ENCODE data around the gene COA8.

Gene COA8

DNA sequence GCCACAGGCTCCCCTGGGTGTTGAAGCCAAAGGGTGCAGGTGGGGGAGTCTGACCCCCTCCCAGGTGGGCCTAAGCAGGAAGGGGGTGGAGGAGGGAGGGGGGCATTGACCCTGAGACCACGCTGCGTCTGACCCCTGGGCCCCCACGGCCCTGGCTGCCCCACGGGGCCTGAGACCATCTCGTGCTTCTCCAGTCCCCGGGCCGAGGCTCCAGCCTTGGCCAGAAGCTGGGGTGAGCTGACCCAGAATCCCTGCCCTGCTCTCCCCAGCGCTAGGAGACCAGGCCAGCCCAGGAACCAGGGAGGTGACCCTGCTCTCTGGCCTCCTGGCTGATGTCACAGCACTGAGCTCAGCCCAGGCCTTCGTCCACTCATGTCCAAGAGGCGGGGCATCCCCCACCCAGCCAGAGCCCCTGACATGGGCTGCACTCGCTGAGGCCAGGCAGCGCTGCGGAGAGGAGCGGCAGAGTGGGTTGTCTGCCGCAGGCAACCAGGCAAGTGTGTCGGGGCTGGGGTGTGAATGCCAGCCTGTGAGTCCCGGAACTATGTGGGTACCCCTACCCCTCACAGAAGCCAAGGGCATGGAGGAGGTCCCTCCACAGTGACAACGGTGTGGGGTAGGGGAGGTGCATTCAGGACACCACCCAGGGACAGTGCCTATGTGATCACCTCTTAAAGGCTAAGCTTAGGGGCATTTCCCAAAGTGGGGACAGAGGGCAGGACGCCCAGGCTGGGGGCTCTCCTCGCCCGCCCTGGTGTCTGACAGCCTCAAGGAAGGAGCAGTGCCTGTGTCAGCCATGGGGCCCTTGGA is 27.5 kb upstream of the COA8 start:
- Histone ChIP-seq H3K27ac (replicated peaks) (no peak overlapping the region), H3K27me3 (ENCODE audit: insufficient read depth, poor library complexity, severe bottlenecking) (peaks cover 17% of the 10 kb centered on the region), H3K4me3 (replicated peaks; ENCODE audit: insufficient read depth, low read length) (no peak overlapping the region)
- DNase-seq (ENCODE audit: low read depth in 1 of 2, low spot score in 1 of 2): no peak
- TF ChIP-seq CTCF (IDR thresholded peaks at IDR 0.05; ENCODE audit: insufficient read depth, low read length) (no peak), GABPA (IDR thresholded peaks at IDR 0.05; ENCODE audit: low read depth) (no peak), POLR2AphosphoS5 (IDR thresholded peaks at IDR 0.05; ENCODE audit: low read depth) (0 out of 2 replicates have a peak, but pooled peaks have one; percentile 12)

GRCh38 chr14:103535891-103536565 is 26.7 kb upstream of the COA8 start:
- TF ChIP-seq POLR2AphosphoS5 (IDR thresholded peaks at IDR 0.05; ENCODE audit: low read depth): peak; percentile 4; the same call in 1 of the 2 replicates
- TF ChIP-seq, protein P1, sequence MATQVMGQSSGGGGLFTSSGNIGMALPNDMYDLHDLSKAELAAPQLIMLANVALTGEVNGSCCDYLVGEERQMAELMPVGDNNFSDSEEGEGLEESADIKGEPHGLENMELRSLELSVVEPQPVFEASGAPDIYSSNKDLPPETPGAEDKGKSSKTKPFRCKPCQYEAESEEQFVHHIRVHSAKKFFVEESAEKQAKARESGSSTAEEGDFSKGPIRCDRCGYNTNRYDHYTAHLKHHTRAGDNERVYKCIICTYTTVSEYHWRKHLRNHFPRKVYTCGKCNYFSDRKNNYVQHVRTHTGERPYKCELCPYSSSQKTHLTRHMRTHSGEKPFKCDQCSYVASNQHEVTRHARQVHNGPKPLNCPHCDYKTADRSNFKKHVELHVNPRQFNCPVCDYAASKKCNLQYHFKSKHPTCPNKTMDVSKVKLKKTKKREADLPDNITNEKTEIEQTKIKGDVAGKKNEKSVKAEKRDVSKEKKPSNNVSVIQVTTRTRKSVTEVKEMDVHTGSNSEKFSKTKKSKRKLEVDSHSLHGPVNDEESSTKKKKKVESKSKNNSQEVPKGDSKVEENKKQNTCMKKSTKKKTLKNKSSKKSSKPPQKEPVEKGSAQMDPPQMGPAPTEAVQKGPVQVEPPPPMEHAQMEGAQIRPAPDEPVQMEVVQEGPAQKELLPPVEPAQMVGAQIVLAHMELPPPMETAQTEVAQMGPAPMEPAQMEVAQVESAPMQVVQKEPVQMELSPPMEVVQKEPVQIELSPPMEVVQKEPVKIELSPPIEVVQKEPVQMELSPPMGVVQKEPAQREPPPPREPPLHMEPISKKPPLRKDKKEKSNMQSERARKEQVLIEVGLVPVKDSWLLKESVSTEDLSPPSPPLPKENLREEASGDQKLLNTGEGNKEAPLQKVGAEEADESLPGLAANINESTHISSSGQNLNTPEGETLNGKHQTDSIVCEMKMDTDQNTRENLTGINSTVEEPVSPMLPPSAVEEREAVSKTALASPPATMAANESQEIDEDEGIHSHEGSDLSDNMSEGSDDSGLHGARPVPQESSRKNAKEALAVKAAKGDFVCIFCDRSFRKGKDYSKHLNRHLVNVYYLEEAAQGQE (IDR thresholded peaks at IDR 0.05; ENCODE audit: insufficient replicate concordance, low read depth): no peak
- no peak for TF ChIP-seq GABPA (IDR thresholded peaks at IDR 0.05; ENCODE audit: low read depth)
- no peak for DNase-seq (ENCODE audit: low read depth in 1 of 2, low spot score in 1 of 2)
- Histone ChIP-seq H3K4me3 (replicated peaks; ENCODE audit: insufficient read depth, low read length) (no peak overlapping the region), H3K27me3 (ENCODE audit: insufficient read depth, poor library complexity, severe bottlenecking) (peaks cover 19% of the 10 kb centered on the region), H3K27ac (replicated peaks) (no peak overlapping the region)

DNA sequence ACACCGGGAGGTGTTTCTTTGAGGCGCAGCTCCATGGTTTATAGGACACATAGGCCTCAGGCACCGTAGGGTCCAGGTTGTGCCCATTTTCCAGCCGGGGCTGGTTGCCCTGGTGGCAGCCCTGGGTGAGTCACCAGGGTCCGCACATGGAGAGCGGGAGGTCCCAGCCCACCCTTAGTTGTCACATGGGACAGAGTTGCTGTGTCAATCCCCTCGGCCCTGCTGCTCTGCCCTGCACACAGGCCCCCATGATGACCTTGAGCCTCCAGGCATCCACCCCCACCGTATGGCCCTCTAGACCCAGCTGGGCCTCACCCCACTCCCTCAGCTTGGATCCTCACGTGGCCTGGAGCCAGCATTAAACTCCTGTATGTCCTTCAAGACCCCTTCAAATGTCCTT is 26.1 kb upstream of the COA8 start:
- Histone ChIP-seq H3K27ac (replicated peaks) (no peak overlapping the region), H3K27me3 (ENCODE audit: insufficient read depth, poor library complexity, severe bottlenecking) (peaks cover 19% of the 10 kb centered on the region), H3K4me3 (replicated peaks; ENCODE audit: insufficient read depth, low read length) (no peak overlapping the region)
- TF ChIP-seq, protein P1 (IDR thresholded peaks at IDR 0.05; ENCODE audit: insufficient replicate concordance, low read depth): no peak
- 0 out of 2 replicates have a peak, but pooled peaks have one; percentile 5 for TF ChIP-seq POLR2AphosphoS5 (IDR thresholded peaks at IDR 0.05; ENCODE audit: low read depth)
- no peak for DNase-seq (ENCODE audit: low read depth in 1 of 2, low spot score in 1 of 2)

DNA sequence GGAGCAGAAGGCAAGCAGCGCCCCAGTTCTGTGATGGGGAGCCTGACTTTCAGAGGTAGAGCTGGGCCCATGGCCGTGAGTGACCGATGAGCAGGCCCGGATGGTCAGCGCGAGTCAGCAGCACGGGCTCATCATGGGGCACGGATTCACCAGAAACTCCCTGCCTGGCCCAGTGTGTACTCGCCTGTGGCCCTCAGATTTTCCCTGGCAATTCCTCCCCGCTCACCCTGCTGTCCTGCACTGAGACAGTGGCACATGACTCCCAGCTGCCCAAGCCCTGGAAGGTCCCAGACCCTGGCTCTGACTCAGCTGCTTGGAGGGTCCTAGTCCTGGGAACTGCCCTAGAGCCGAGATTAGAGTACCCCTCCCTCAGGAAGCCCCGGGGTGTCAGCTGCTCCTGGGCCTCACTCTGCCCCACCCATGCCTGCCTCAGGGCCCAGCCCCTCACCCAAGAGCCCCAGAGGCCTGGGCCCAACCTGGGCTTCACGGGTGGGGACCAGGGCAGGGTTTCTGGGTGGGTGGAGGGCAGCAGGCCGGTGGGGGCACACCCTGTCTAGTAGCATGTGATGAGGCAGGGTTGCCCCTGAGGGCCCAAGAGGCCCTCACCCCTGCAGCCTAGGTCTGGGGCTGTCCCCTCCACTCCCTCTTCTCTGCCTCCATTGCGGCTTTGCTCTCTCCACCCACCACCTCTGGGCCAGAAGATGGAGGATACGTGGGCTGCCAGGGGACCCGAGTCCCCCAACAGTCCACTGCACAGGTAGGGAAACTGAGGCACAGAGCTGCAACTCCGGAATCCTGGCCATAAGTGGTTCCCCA is 25.4 kb upstream of the COA8 start:
- Histone ChIP-seq H3K4me3 (replicated peaks; ENCODE audit: insufficient read depth, low read length) (no peak overlapping the region), H3K27ac (replicated peaks) (no peak overlapping the region), H3K27me3 (ENCODE audit: insufficient read depth, poor library complexity, severe bottlenecking) (peaks cover 19% of the 10 kb centered on the region)
- no peak for DNase-seq (ENCODE audit: low read depth in 1 of 2, low spot score in 1 of 2)
- TF ChIP-seq, protein P1 (IDR thresholded peaks at IDR 0.05; ENCODE audit: insufficient replicate concordance, low read depth): no peak
- TF ChIP-seq GABPA (IDR thresholded peaks at IDR 0.05; ENCODE audit: low read depth): no peak
- TF ChIP-seq CTCF (IDR thresholded peaks at IDR 0.05; ENCODE audit: insufficient read depth, low read length): no peak
- TF ChIP-seq SPI1 (IDR thresholded peaks at IDR 0.05; ENCODE audit: borderline replicate concordance, low read depth): no peak
